HUES6 (cell line): ENCODE results near the gene HPCAL4.

Source experiments
- H3K27ac ChIP-seq: 2 replicates; pipeline ENCODE4 v1.7.0; 2013; ENCODE audit warnings: low read depth, mild to moderate bottlenecking, low read length, inconsistent platforms
- H3K27me3 ChIP-seq: 2 replicates; pipeline ENCODE4 v1.6.1; 2013; ENCODE audit warnings: low read length; ENCODE audit not compliant: control insufficient read depth, insufficient read depth
- H3K36me3 ChIP-seq: 2 replicates; pipeline ENCODE4 v1.6.1; 2013; ENCODE audit warnings: low read length; ENCODE audit not compliant: control insufficient read depth, insufficient read depth
- H3K4me1 ChIP-seq: 2 replicates; pipeline ENCODE4 v1.6.1; 2013; ENCODE audit warnings: low read length; ENCODE audit not compliant: control insufficient read depth, insufficient read depth
- H3K4me3 ChIP-seq: 2 replicates; pipeline ENCODE4 v1.5.1; 2013; ENCODE audit warnings: low read depth, low read length
- H3K9ac ChIP-seq: one replicate; pipeline ENCODE4 v1.6.1; 2013; ENCODE audit warnings: mild to moderate bottlenecking, low read length
- H3K9me3 ChIP-seq: 2 replicates; pipeline ENCODE4 v1.6.1; 2013; ENCODE audit warnings: low read depth, low read length; ENCODE audit not compliant: control insufficient read depth, insufficient read depth

The HPCAL4 gene

GRCh38 chr1:39726600-39726999, 35.4 kb upstream of the HPCAL4 start:
- Histone ChIP-seq H3K9ac (no peak overlapping the region), H3K27me3 (peaks cover 98% of the 10 kb centered on the region), H3K36me3 (no peaks in the 10 kb centered on the region), H3K4me1 (no peaks in the 10 kb centered on the region), H3K9me3 (no peaks in the 10 kb centered on the region), H3K4me3 (no peak overlapping the region), H3K27ac (no peak overlapping the region)

GRCh38 chr1:39722495-39722894, 31.3 kb upstream of the HPCAL4 start:
- Histone ChIP-seq H3K4me1 (no peaks in the 10 kb centered on the region), H3K4me3 (no peak overlapping the region), H3K27me3 (peaks cover 96% of the 10 kb centered on the region), H3K36me3 (no peaks in the 10 kb centered on the region), H3K9ac (no peak overlapping the region), H3K9me3 (no peaks in the 10 kb centered on the region), H3K27ac (no peak overlapping the region)

DNA sequence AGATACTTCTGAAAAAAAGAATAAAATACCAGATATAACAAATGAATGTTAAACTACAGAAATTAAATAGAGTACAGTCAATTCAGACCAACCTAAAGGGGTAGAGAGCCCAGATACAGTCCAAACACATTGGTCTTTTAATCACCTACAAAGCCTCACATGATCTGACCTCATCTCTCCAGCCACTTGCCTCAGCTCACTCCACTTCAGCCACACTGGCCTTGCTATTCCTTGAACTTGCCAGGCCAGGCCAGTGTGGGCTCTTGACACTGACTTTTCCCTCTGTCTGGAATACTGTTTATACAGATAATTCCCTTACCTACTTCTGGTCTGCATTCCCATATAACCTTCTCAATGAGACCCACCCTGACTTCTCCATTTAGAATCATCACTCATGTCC, 30.4 kb upstream of the HPCAL4 start:
- no peak overlapping the region for H3K4me3 ChIP-seq

DNA sequence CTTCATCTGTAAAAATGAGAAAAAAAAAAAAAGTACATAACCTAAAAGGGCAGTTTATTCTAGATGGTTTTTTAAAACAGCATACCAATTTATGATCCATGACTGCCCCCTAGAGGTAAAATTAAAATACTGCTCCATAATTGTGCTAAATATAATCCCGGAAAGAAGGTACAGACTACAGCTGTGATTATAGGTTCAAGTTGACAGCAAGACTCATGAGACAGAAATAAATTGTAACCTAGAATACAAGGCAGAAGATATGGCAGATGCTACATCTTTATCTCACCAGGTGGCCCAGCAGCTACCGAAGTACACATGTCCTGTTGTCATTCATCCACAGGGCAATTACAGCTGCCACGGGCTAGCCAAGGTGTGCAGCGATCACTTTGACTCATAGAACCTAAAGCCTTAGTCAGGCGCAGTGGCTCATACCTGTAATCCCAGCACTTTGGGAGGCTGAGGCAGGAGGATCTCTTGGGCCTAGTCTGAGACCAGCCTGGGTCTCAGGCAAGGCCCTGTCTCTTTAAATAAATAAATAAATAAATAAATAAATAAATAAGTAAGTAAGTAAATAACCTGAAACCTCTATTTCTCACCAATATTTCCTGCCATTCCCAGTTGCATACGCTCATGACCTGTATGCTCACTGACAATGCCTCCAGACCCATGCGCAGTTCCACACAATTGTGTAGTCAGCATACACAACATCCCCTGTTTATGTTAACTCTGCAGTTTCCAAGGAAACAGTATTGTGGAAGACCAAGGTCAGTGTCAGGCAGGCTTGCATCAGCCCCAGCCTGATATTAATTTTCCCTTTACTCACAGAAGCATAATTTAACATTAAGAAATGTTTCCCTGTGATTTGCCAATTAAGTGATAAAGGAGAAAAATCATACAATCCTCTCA, 29.1 kb upstream of the HPCAL4 start:
- Histone ChIP-seq H3K9me3 (no peaks in the 10 kb centered on the region), H3K27ac (no peak overlapping the region), H3K27me3 (peaks cover 96% of the 10 kb centered on the region), H3K9ac (no peak overlapping the region), H3K4me1 (no peaks in the 10 kb centered on the region), H3K4me3 (no peak overlapping the region), H3K36me3 (no peaks in the 10 kb centered on the region)

More for the DNA sequence above, 30.4 kb upstream of the HPCAL4 start:
- no peaks in the 10 kb centered on the region for H3K36me3 ChIP-seq
- H3K27me3 ChIP-seq = peaks cover 96% of the 10 kb centered on the region
- no peak overlapping the region for H3K27ac ChIP-seq
- no peak overlapping the region for H3K9ac ChIP-seq
- H3K4me1 ChIP-seq = no peaks in the 10 kb centered on the region
- H3K9me3 ChIP-seq = no peaks in the 10 kb centered on the region

DNA sequence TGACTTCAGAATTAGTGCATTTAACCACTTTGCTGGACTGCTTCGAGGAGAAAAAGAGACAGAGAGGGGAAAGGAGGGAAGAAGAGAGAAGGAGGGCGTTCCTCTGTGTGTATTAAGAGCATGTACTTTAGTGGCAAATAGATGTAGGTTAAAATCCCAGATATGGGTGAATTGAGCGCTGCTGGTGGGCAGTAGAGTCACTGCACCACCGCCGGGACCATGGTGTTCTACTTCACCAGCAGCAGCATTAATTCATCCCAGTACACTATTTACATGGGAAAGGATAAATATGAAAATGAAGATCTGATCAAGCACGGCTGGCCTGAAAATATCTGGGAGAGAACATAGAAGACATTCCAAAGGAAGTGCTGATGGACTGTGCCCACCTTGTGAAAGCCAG, 26.6 kb upstream of the HPCAL4 start:
- no peak overlapping the region for H3K27ac ChIP-seq
- no peaks in the 10 kb centered on the region for H3K36me3 ChIP-seq
- H3K9ac ChIP-seq = no peak overlapping the region
- H3K27me3 ChIP-seq = peaks cover 98% of the 10 kb centered on the region
- no peak overlapping the region for H3K4me3 ChIP-seq
- H3K9me3 ChIP-seq = no peaks in the 10 kb centered on the region
- no peaks in the 10 kb centered on the region for H3K4me1 ChIP-seq

GRCh38 chr1:39713557-39713956, 22.3 kb upstream of the HPCAL4 start:
- peaks cover 100% of the 10 kb centered on the region for H3K27me3 ChIP-seq
- H3K36me3 ChIP-seq = no peaks in the 10 kb centered on the region
- H3K9ac ChIP-seq = no peak overlapping the region
- peaks cover 8% of the 10 kb centered on the region; the same call in 1 of the 2 replicates for H3K4me1 ChIP-seq
- H3K27ac ChIP-seq = no peak overlapping the region
- H3K9me3 ChIP-seq = no peaks in the 10 kb centered on the region
- H3K4me3 ChIP-seq = no peak overlapping the region

DNA sequence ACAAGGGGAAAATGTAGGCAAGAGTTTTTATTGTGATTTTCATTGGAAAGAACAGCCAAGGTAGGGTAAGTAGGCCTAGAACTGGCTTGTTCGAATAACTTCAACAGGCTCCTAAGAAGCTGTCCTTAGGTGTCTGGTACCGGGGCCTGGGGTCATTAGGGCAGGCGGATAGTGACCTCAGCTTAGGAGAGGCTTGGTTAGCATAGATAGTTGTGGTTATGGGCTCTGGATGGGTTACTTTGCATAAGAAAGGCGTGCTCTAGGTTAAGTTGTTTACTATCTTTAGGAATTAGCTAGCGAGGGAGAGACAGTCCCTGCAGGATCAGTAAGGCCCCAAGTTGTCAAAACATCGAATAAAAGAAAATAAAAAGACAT, 20.7 kb upstream of the HPCAL4 start:
- Histone ChIP-seq H3K27ac (no peak overlapping the region), H3K36me3 (no peaks in the 10 kb centered on the region), H3K4me3 (no peak overlapping the region), H3K9ac (no peak overlapping the region), H3K9me3 (no peaks in the 10 kb centered on the region), H3K27me3 (peaks cover 100% of the 10 kb centered on the region), H3K4me1 (peaks cover 8% of the 10 kb centered on the region; the same call in 1 of the 2 replicates)

DNA sequence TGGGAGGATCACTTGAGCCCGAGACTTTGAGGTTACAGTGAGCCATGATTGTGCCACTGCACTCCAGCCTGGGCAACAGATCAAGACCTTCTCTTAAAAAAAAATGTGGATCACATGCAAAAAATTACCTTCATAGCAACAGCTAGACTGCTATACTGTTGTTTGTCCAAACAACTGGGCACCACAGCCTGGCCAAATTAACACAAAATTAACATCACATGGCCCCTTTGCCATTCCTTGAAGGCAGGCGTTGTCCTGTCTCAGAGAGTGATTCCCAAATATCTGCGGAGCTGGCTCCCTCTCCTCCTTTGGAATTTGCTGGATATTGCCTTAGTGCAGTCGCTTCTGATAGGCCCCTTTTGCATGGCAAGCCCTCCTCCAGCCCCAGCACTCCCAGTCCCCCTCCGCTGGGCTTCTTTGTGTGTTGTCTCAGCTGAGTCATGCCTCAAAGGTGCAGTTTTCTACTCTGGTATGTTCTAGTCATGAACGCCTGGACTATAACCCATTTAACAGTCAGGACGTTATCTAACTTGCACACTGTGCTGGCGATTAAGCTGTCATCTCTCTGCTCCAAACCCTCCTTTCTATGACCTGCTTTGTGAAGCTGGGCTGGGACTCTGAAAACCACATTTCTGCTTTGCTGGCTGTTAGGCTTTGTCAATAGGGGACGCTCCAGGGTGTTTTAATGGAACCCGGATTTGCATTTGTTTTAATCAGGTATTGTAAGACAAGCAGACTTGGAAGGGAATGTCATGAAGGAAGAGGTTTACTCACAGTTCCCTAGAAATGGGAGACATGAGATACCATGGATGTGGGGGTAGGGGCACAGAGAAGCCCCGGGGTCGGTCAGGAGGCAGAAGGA, 20.1 kb upstream of the HPCAL4 start:
- H3K27me3 ChIP-seq = peaks cover 100% of the 10 kb centered on the region
- peaks cover 8% of the 10 kb centered on the region; the same call in 1 of the 2 replicates for H3K4me1 ChIP-seq
- no peaks in the 10 kb centered on the region for H3K36me3 ChIP-seq
- no peak overlapping the region for H3K4me3 ChIP-seq
- no peaks in the 10 kb centered on the region for H3K9me3 ChIP-seq
- no peak overlapping the region for H3K9ac ChIP-seq
- no peak overlapping the region for H3K27ac ChIP-seq

GRCh38 chr1:39707506-39707905, 16.3 kb upstream of the HPCAL4 start:
- Histone ChIP-seq H3K27ac (no peak overlapping the region), H3K4me1 (peaks cover 8% of the 10 kb centered on the region; the same call in 1 of the 2 replicates), H3K27me3 (peaks cover 100% of the 10 kb centered on the region), H3K4me3 (no peak overlapping the region), H3K9ac (no peak overlapping the region), H3K36me3 (no peaks in the 10 kb centered on the region), H3K9me3 (no peaks in the 10 kb centered on the region)

DNA sequence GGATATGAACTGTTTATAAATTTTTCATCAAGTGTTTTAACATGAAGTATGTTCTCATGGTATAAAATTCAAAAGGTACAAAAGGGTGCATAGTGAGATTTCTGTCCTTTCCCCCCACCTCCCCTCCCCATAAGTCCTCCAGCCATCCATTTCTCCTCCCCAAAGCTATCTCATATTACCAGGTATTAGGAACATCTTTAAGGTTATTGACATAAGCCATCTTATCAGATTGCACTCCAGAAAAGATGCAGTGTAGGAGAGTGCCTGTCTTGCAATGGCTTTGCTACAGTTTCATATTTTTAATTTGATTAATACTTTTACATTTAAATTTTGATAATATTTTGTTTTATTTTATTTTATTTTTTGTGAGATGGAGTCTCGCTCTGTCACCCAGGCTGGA, 13.5 kb upstream of the HPCAL4 start:
- Histone ChIP-seq H3K36me3 (no peaks in the 10 kb centered on the region), H3K4me1 (0 out of 2 replicates have a peak, but pooled peaks cover 12% of the 10 kb centered on the region), H3K9ac (no peak overlapping the region), H3K27ac (no peak overlapping the region), H3K27me3 (peaks cover 100% of the 10 kb centered on the region), H3K9me3 (no peaks in the 10 kb centered on the region), H3K4me3 (no peak overlapping the region)

- no peak overlapping the region for H3K9ac ChIP-seq
- H3K9me3 ChIP-seq = no peaks in the 10 kb centered on the region
- peaks cover 100% of the 10 kb centered on the region for H3K27me3 ChIP-seq
- H3K4me3 ChIP-seq = peak overlapping the region; percentile 30
- no peaks in the 10 kb centered on the region for H3K36me3 ChIP-seq
- H3K27ac ChIP-seq = no peak overlapping the region
- H3K4me1 ChIP-seq = 0 out of 2 replicates have a peak, but pooled peaks cover 12% of the 10 kb centered on the region
Observed at GRCh38 chr1:39701049-39701439, 9.8 kb upstream of the HPCAL4 start.
